Coronary artery (tissue), 2 donors: ENCODE results near the gene GPC6.

Experiments
- DNase-seq: peaks from one replicate; pipeline ENCODE4 v3.0.0-alpha.2; 2017; ENCODE audit warnings: low spot score
- H3K27ac ChIP-seq, 2 donors: fragments of 200-600 bp; sonication (generic); one replicate each; pipeline ENCODE4 v1.5.1; 2016 to 2019
- H3K4me3 ChIP-seq: fragments of 200-600 bp; sonication (generic); 2 replicates; pipeline ENCODE4 v1.5.1; 2016; ENCODE audit warnings: mild to moderate bottlenecking, moderate library complexity
- CTCF ChIP-seq: fragments of 200-600 bp; sonication (generic); IDR thresholded peaks from one replicate; pipeline ENCODE4 v1.5.1; 2019; ENCODE audit warnings: antibody characterized with exemption

GPC6 gene

GRCh38 chr13:94080527-94080926 lies 853.9 kb downstream of the GPC6 start:
- Histone ChIP-seq H3K4me3 (no peak overlapping the region), H3K27ac (no peak overlapping the region)
- no peak for DNase-seq
- TF ChIP-seq CTCF: no peak

GRCh38 chr13:94087100-94087499 lies 860.5 kb downstream of the GPC6 start:
- DNase-seq: no peak
- no peak overlapping the region for H3K27ac ChIP-seq
- no peak for TF ChIP-seq CTCF

GRCh38 chr13:94088742-94089141 lies 862.1 kb downstream of the GPC6 start:
- H3K27ac ChIP-seq: no peak overlapping the region
- DNase-seq: no peak
- no peak for TF ChIP-seq CTCF
- H3K4me3 ChIP-seq: no peak overlapping the region

More at GRCh38 chr13:94087100-94087499, 860.5 kb downstream of the GPC6 start:
- H3K4me3 ChIP-seq: no peak overlapping the region

DNA sequence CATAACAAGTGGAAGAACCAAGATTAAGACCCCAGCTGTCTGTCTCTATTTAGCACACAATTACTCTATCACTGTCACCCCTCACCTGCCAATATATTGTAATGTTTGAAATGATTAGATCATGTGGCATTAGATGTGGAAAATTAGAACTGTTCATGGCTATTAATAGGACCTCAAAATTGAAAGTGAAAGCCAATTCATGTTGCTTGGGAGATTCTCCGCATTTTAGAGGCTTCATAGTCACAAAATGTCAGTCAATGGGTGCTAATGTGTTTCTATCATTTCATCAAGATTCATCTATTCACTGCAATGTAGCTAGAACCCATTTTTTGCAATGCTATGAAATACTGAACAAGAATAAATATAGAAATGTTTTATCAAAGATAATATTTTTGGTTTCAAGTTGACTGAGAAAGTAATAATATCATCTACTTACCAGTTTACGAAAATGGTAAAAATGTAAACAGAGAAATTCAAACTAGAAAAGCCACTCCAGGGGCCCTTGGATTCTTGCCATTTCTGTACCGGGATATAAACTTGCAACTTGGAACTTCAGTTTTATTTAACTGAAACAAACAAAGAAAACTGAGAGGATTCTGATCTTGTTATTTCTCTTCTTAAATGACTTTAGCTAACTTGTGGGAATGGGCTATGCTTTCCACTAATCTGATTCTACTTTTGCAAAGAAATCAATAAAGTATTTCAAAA lies 864.3 kb downstream of the GPC6 start:
- no peak for DNase-seq
- H3K4me3 ChIP-seq: peak overlapping the region; percentile 60
- no peak for TF ChIP-seq CTCF
- no peak overlapping the region for H3K27ac ChIP-seq

GRCh38 chr13:94093652-94094315 lies 867.2 kb downstream of the GPC6 start:
- TF ChIP-seq CTCF: no peak
- Histone ChIP-seq H3K4me3 (no peak overlapping the region), H3K27ac (no peak overlapping the region)
- DNase-seq: no peak

DNA sequence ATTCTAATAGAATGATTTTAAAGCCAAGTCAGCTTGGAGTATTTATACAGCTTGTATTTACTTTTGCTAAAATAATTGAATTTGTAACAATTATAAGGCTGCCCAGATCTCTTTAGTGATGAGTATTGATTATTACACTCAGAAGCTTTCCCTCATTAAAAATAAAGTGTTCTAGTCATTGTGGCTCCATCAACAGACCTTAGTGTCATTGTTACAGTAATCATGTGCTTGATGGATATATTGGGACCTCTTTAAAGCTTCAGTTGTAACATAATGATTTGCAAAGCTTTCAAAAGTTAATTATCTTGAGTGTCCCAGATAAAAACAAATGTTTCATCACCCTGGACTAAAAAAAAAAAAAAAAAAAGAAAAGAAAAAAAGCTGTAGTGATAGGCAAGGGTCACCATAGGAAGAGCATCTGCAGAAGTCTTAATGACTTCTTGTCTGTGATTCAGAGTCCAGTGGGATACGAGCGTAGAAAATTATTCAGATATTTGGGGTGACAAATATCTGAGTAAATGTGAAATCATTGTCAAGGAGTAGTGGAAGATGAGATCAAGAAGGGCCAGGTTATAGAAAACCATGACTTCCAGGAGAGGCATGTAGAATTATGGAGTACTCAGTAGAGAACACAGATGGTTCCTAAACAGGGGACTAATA lies 883.2 kb downstream of the GPC6 start:
- no peak for DNase-seq
- no peak overlapping the region for H3K4me3 ChIP-seq
- no peak overlapping the region for H3K27ac ChIP-seq
- TF ChIP-seq CTCF: no peak

GRCh38 chr13:94112227-94112626 lies 885.6 kb downstream of the GPC6 start:
- no peak for DNase-seq
- no peak overlapping the region for H3K4me3 ChIP-seq
- no peak for TF ChIP-seq CTCF
- H3K27ac ChIP-seq: no peak overlapping the region
